ENCODE data around the gene MCRS1. TPM values are rescaled to one million over a fixed set of nuclear protein-coding genes. Genes with fewer than 3 reads are reported as not detected.
"Not testable (repeated sequence)": the region's sequence is repeated elsewhere in the genome, so short reads cannot be mapped to it uniquely, and the experiment has no call there.

The MCRS1 gene
- total RNA-seq, 1 experiment from 2014 or later, result 86.8 TPM

- no peaks in the 10 kb centered on the region for H3K27me3 ChIP-seq (ENCODE audit: low read length)
- TF ChIP-seq EZH2phosphoT487 (IDR thresholded peaks at IDR 0.05; ENCODE audit: borderline replicate concordance, low read length) (no peak), CTCF (conservative IDR thresholded peaks at IDR 0.05; ENCODE audit: low read depth, low read length) (no peak), EZH2 (IDR thresholded peaks at IDR 0.05; ENCODE audit: low read length, unreplicated experiment) (no peak)
- no peak overlapping the region for H2AFZ ChIP-seq (ENCODE audit: low read length)
- intact Hi-C loops (cut with micrococcal nuclease), result loop anchor here (2.0 to 10.0 kb wide), 3 partner anchors 26 to 230 kb away; no protein-coding TSS in a partner anchor
- 0 out of 2 replicates have a peak overlapping the region, but pooled peaks have one; percentile 4 for H3K9ac ChIP-seq (ENCODE audit: low read length)
- CTCF ChIA-PET, result interaction anchor here (0.6 to 5.3 kb wide), 5 partner anchors 94 to 192 kb away, joined by 3 to 63 read pairs (median 4); partner anchors contain the start of gene TROAP
- ATAC-seq (peak; percentile 76), DNase-seq (peak; percentile 88)
- peak overlapping the region; percentile 44 for H3K27ac ChIP-seq (ENCODE audit: low read length)
- POLR2A ChIA-PET (ENCODE audit: unreplicated experiment), result interaction anchor here (0.7 kb wide), 1 partner anchor 36 kb away, joined by 3 read pairs; no protein-coding TSS in a partner anchor
- H3K79me2 ChIP-seq (ENCODE audit: low read length), result no peaks in the 10 kb centered on the region
- no peaks in the 10 kb centered on the region for H3K9me2 ChIP-seq (replicated peaks; ENCODE audit: low read length)
- BruUV-seq (replicated peaks), result no TSS peak
- H4K20me1 ChIP-seq (ENCODE audit: low read length), result no peaks in the 10 kb centered on the region
- peak overlapping the region; percentile 23; the same call in 1 of the 2 replicates for H3K4me3 ChIP-seq (ENCODE audit: low read length)
- H3K9me3 ChIP-seq (ENCODE audit: low read length), result no peaks in the 10 kb centered on the region
- H3K4me2 ChIP-seq (ENCODE audit: low read length), result peak overlapping the region; percentile 59
- peaks cover 40% of the 10 kb centered on the region for H3K4me1 ChIP-seq (ENCODE audit: insufficient read depth, low read length)
- peaks cover 3% of the 10 kb centered on the region for H3F3A ChIP-seq (ENCODE audit: low read length, unreplicated experiment)
- no peaks in the 10 kb centered on the region for H3K36me3 ChIP-seq (ENCODE audit: low read depth, low read length)
Observed at GRCh38 chr12:49515266-49515665, 52.7 kb downstream of the MCRS1 start.

GRCh38 chr12:49512546-49512945, 55.4 kb downstream of the MCRS1 start:
- H3K9ac ChIP-seq (ENCODE audit: low read length), result no peak overlapping the region
- H3K27ac ChIP-seq (ENCODE audit: low read length), result peak overlapping the region; percentile 56
- ATAC-seq (peak; percentile 70), DNase-seq (peak; percentile 57)
- H2AFZ ChIP-seq (ENCODE audit: low read length), result no peak overlapping the region
- H3F3A ChIP-seq (ENCODE audit: low read length, unreplicated experiment), result peaks cover 5% of the 10 kb centered on the region
- H3K79me2 ChIP-seq (ENCODE audit: low read length), result no peaks in the 10 kb centered on the region
- intact Hi-C loops (cut with micrococcal nuclease), result loop anchor here (10.0 kb wide), 1 partner anchor 228 kb away; no protein-coding TSS in a partner anchor
- H3K4me1 ChIP-seq (ENCODE audit: insufficient read depth, low read length), result peaks cover 42% of the 10 kb centered on the region
- no TSS peak for BruUV-seq (replicated peaks)
- H4K20me1 ChIP-seq (ENCODE audit: low read length), result no peaks in the 10 kb centered on the region
- H3K4me2 ChIP-seq (ENCODE audit: low read length), result peak overlapping the region; percentile 41; the same call in 1 of the 2 replicates
- no peak overlapping the region for H3K4me3 ChIP-seq (ENCODE audit: low read length)
- no peak for TF ChIP-seq CTCF (conservative IDR thresholded peaks at IDR 0.05; ENCODE audit: low read depth, low read length)
- no peak for TF ChIP-seq EZH2phosphoT487 (IDR thresholded peaks at IDR 0.05; ENCODE audit: borderline replicate concordance, low read length)
- no peak for TF ChIP-seq EZH2 (IDR thresholded peaks at IDR 0.05; ENCODE audit: low read length, unreplicated experiment)
- H3K36me3 ChIP-seq (ENCODE audit: low read depth, low read length), result no peaks in the 10 kb centered on the region
- H3K9me2 ChIP-seq (replicated peaks; ENCODE audit: low read length), result no peaks in the 10 kb centered on the region
- CTCF ChIA-PET, result interaction anchor here (0.6 to 5.3 kb wide), 8 partner anchors 9 to 214 kb away, joined by 3 to 63 read pairs (median 4); partner anchors contain the start of genes DNAJC22 and SPATS2
- POLR2A ChIA-PET (ENCODE audit: unreplicated experiment), result interaction anchor here (0.5 to 2.3 kb wide), 4 partner anchors 65 to 177 kb away, joined by 3 to 16 read pairs (median 6); partner anchors contain the start of gene SPATS2
- H3K27me3 ChIP-seq (ENCODE audit: low read length), result no peaks in the 10 kb centered on the region
- no peaks in the 10 kb centered on the region for H3K9me3 ChIP-seq (ENCODE audit: low read length)

GRCh38 chr12:49511410-49511809, 56.5 kb downstream of the MCRS1 start:
- no peak overlapping the region for H2AFZ ChIP-seq (ENCODE audit: low read length)
- H3K9me2 ChIP-seq (replicated peaks; ENCODE audit: low read length), result no peaks in the 10 kb centered on the region
- intact Hi-C loops (cut with micrococcal nuclease), result loop anchor here (10.0 kb wide), 1 partner anchor 227 kb away; no protein-coding TSS in a partner anchor
- no peaks in the 10 kb centered on the region for H3K79me2 ChIP-seq (ENCODE audit: low read length)
- H3K9me3 ChIP-seq (ENCODE audit: low read length), result no peaks in the 10 kb centered on the region
- ChIA-PET CTCF (interaction anchor here (1.5 to 5.3 kb wide), 2 partner anchors 69 to 153 kb away, joined by 4 to 63 read pairs; no protein-coding TSS in a partner anchor), POLR2A (ENCODE audit: unreplicated experiment) (interaction anchor here (0.6 to 2.3 kb wide), 2 partner anchors 45 to 145 kb away, joined by 3 to 16 read pairs; partner anchors contain the start of gene SPATS2)
- H3K36me3 ChIP-seq (ENCODE audit: low read depth, low read length), result peaks cover 3% of the 10 kb centered on the region; the same call in 1 of the 2 replicates
- TF ChIP-seq CTCF (conservative IDR thresholded peaks at IDR 0.05; ENCODE audit: low read depth, low read length) (no peak), EZH2 (IDR thresholded peaks at IDR 0.05; ENCODE audit: low read length, unreplicated experiment) (no peak), EZH2phosphoT487 (IDR thresholded peaks at IDR 0.05; ENCODE audit: borderline replicate concordance, low read length) (no peak)
- peaks cover 8% of the 10 kb centered on the region for H3F3A ChIP-seq (ENCODE audit: low read length, unreplicated experiment)
- H3K4me3 ChIP-seq (ENCODE audit: low read length), result no peak overlapping the region
- H3K27me3 ChIP-seq (ENCODE audit: low read length), result no peaks in the 10 kb centered on the region
- H3K9ac ChIP-seq (ENCODE audit: low read length), result no peak overlapping the region
- no peak overlapping the region for H3K4me2 ChIP-seq (ENCODE audit: low read length)
- peaks cover 54% of the 10 kb centered on the region for H3K4me1 ChIP-seq (ENCODE audit: insufficient read depth, low read length)
- no TSS peak for BruUV-seq (replicated peaks)
- H4K20me1 ChIP-seq (ENCODE audit: low read length), result no peaks in the 10 kb centered on the region
- DNase-seq, result no peak
- no peak for ATAC-seq
- peak overlapping the region; percentile 56 for H3K27ac ChIP-seq (ENCODE audit: low read length)

GRCh38 chr12:49509681-49510080, 58.3 kb downstream of the MCRS1 start:
- CTCF ChIA-PET; H3K4me2 ChIP-seq (ENCODE audit: low read length); H3K9me2 ChIP-seq (replicated peaks; ENCODE audit: low read length); H3K9me3 ChIP-seq (ENCODE audit: low read length); DNase-seq; H3K4me3 ChIP-seq (ENCODE audit: low read length); H3K27ac ChIP-seq (ENCODE audit: low read length); ATAC-seq; H2AFZ ChIP-seq (ENCODE audit: low read length); H4K20me1 ChIP-seq (ENCODE audit: low read length); H3F3A ChIP-seq (ENCODE audit: low read length, unreplicated experiment); H3K79me2 ChIP-seq (ENCODE audit: low read length); H3K9ac ChIP-seq (ENCODE audit: low read length); H3K27me3 ChIP-seq (ENCODE audit: low read length); BruUV-seq (replicated peaks): not testable (repeated sequence)
- Histone ChIP-seq H3K36me3 (ENCODE audit: low read depth, low read length) (peaks cover 11% of the 10 kb centered on the region; the same call in 1 of the 2 replicates), H3K4me1 (ENCODE audit: insufficient read depth, low read length) (peaks cover 60% of the 10 kb centered on the region)
- POLR2A ChIA-PET (ENCODE audit: unreplicated experiment), result interaction anchor here (0.6 kb wide), 1 partner anchor 143 kb away, joined by 11 read pairs; no protein-coding TSS in a partner anchor
- intact Hi-C loops (cut with micrococcal nuclease), result loop anchor here (10.0 kb wide), 1 partner anchor 225 kb away; no protein-coding TSS in a partner anchor

Measured in PC-3 (cell line).